HG03103 (cell line): ENCODE measurements around the gene SSX2.
"Not testable (repeated sequence)": the region's sequence is repeated elsewhere in the genome, so short reads cannot be mapped to it uniquely, and the experiment has no call there.

Source experiments
- ATAC-seq: cut with Tn5 transposase; IDR thresholded peaks from one replicate; pipeline ENCODE4 v1.9.1; 2021; ENCODE audit warnings: low read depth; ENCODE audit not compliant: unreplicated experiment

SSX2 gene, protein sequence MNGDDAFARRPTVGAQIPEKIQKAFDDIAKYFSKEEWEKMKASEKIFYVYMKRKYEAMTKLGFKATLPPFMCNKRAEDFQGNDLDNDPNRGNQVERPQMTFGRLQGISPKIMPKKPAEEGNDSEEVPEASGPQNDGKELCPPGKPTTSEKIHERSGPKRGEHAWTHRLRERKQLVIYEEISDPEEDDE

DNA sequence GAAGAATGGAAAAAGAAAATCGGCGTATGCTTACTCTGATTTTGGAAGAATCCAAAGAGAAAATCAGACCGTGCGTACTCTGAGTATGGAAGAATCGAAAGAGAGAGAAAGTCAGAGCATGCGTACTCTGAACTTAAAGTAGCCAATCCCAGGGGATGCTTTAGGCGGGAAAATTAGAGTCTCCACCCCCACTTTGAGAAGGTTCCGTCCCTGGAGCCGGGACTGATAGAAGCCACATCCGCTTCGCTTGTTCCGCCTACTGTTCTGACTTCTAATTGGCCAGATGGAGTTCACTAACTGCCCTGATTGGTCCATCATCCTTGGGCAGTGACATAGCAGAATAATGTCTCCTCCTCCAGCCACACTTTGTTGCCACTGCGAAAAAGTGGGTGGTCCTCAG is at the start of gene SSX2:
Gene SSX2, minus strand, starts transcription at position 101 of the 400 bp plus-strand sequence. CDS start 1,429 bp downstream, outside the sequence.
- not testable (repeated sequence) for ATAC-seq

DNA sequence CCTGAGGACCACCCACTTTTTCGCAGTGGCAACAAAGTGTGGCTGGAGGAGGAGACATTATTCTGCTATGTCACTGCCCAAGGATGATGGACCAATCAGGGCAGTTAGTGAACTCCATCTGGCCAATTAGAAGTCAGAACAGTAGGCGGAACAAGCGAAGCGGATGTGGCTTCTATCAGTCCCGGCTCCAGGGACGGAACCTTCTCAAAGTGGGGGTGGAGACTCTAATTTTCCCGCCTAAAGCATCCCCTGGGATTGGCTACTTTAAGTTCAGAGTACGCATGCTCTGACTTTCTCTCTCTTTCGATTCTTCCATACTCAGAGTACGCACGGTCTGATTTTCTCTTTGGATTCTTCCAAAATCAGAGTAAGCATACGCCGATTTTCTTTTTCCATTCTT is 44.0 kb upstream of the SSX2 start, which contains the start of gene SSX2B:
Gene SSX2B, plus strand, starts transcription at position 301 of the 400 bp plus-strand sequence. CDS start 1,429 bp downstream, outside the sequence.
- ATAC-seq = not testable (repeated sequence)

DNA sequence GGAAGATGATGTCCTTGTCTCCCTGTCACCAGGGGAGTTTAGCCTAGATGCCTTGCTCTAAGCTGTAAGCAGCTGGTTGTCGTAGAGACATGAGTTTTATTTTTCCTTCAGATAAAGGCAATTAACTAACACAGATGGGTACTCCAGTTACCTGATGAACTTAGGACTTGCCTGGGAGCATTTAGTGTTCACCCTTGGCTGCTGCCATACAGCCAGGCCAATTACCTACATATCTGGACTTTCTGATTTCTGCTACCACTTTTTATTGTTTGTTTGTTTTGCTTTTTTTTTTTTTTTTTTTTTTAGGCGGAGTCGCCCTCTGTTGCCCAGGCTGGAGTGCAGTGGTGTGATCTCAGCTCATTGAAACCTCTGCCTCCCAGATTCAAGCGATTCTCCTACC is 14.9 kb downstream of the SSX2 start:
- ATAC-seq = not testable (repeated sequence)

DNA sequence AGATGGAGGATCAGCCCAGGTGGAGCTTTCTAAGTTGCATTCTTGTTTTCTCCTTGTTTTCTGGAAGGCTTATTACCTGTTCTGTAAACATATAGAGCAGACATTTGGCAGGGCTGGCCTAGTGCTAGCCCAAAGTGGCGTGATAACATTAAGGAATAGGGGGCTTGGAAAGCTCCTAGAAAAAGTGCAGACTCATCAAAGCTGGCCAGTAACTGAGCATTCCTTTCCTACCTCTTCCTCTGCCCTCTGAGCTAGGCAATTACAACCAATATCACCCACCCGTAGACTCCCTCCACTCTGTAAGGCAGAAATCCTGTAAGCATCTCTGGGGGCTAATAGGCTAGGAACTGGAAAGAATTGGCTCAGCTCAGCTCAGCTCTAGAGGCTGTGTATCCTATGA is 44.8 kb downstream of the SSX2 start:
- not testable (repeated sequence) for ATAC-seq

DNA sequence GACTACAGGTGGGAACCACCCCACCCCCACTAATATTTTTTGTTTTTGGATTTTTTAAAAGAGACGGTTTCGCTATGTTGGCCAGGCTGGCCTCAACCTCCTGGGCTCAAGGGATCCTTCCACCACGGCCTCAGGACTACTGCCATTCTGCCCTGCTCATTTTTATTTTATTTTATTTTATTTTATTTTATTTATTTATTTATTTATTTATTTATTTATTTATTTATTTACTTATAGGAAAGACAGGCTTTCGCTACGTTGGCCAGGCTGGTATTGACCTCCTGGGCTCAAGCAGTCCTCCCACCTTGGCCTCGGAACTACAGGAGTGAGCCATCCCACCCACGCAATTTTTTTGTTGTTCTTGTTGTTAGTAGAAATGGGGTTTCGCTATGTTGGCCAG is 51.5 kb downstream of the SSX2 start:
- not testable (repeated sequence) for ATAC-seq

DNA sequence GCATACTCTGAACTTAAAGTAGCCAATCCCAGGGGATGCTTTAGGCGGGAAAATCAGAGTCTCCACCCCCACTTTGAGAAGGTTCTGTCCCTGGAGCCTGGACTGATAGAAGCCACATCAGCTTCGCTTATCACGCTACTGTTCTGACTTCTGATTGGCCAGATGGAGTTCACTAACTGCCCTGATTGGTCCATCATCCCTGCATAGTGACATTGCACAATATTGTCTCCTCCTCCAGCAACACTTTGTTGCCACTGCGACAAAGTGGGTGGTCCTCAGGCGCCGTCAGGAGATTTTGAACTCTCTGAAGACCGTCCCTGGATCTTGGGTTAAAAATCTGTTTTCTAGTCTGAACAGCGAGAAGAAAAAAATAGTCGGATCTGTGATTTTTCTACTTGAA is 52.2 kb downstream of the SSX2 start, which contains the start of gene SSX7:
Gene SSX7, minus strand, starts transcription at position 101 of the 400 bp plus-strand sequence. CDS start 1,428 bp downstream, outside the sequence.
- ATAC-seq = not testable (repeated sequence)

DNA sequence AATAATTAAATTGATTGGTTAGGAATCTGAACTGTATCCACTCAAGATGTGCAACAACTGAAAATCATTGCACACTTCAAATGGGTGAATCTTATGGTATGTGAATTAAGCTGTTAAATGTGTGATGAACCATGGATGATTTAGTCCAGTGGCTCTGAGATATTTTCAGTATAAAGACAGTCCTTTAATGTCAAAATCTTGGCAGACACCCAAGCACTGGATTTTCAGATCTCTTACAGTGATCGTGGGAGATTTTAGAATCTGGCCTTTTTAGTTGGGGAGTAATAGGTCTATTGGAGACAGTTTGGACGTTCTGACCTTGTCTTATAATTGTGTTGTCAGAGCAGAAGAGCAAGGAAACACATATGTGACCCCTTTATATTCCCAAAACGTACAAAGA is 56.3 kb downstream of the SSX2 start:
- ATAC-seq = not testable (repeated sequence)

DNA sequence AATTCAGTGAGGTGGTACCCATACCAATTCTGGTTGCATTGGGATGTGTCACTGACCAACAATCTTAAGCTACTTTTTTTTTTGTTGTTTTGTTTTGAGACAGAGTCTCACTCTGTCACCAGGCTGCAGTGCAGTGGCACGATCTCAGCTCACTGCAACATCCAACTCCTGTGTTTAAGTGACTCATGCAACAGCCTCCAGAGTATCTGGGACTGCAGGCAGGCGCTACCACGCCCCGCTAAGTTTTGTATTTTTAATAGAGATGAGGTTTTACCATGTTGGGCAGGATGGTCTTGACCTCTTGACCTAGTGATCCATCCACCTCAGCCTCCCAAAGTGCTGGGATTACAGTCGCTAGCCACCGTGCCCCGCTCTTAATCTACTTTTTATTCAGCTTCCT is 58.0 kb downstream of the SSX2 start:
- ATAC-seq = not testable (repeated sequence)
